Ramos (cell line): Measurements from ENCODE around the gene STK17B.

Experiments
- in situ Hi-C: fragments of 300-500 bp; cut with MboI; formaldehyde crosslinking; loops from one replicate; pipeline ENCODE4 v1.14.3; 2022; ENCODE audit warnings: low sequenced_read_pairs; ENCODE audit not compliant: unreplicated experiment

STK17B gene

GRCh38 chr2:196171248-196171871 is at the start of gene STK17B:
STK17B (minus strand) TSS chr2:196171578; CDS start chr2:196163383, 8,195 bp downstream.
- in situ Hi-C loops, result loop anchor here (5.0 kb wide), 1 partner anchor 101 kb away; no protein-coding TSS in a partner anchor

DNA sequence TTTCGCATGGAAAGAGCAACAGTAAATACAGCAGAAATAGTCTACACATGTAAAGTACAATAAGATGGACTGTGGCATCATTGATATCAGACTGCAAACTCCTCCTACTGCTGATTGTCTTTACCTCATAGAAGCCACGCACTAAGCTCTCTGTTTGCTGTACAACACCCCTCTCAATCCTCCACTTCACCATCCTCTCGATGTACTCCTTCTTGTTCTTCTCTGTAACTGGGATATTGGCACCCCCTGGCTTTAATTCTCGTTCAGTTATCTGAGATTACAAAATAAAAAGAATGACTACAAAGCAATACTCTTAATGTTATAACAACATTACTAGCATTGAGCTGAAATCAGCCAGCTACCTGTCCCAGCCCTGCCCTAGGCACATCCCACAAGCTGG is 49.3 kb upstream of the STK17B start:
- in situ Hi-C loops, result no loop called here

DNA sequence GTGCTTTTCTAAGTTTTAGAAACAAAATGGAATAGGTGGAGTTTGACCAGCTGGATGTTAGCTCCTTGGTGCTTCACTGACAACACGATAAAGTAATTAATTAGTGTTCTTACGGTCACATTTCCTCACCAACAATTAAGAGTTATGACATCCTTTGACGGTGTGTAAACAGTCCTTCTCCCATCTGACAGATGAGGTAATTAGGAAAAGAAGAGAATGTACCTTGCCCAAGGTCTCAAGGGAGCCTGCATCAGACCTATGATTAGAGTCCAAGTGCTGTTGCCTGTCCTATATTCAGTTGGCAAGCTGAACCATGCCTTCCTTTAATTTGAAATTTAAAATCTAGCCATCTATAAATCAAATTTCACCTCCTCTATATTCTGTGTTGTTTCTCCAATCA is 48.3 kb upstream of the STK17B start:
- in situ Hi-C loops, result no loop called here

DNA sequence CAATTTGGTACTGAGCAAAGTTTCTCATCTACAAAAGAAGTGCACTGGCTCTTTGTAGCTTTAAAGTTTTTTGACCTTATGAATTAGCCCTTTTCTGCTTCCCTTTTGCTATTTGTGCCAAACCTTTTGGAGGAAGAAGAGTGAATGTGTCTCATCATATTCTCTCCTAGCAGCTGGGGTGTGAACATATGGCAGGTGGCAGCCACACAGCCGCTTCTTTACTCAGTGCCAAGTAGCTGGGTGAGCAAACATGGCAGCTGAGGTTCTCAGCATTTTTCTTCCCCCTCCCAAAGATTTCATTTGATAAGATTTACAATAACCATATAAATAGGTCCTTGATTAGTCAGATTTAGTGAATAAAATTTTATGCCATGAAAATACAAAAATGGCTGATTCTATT is 46.7 kb upstream of the STK17B start:
- in situ Hi-C loops, result no loop called here

DNA sequence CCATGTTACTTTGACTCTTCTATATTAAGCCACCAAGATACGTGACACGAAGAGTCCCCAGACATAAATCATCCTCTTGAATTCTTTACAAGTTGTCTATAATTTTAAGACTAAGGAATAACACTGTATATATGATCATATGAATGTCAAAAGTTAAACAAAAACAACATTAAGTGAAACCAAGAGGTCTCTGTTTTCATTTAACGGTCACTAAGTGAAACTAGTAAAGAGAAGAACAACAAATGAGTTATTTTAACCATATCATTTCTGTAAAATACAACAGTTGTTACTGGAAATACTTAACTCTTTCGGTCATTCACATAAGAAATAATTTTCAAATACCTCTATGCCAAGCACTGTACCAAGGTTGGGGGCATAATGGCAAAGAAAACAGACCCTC is 45.7 kb upstream of the STK17B start:
- in situ Hi-C loops, result no loop called here

GRCh38 chr2:196215376-196215775 is 44.0 kb upstream of the STK17B start:
- in situ Hi-C loops, result no loop called here

GRCh38 chr2:196214156-196214555 is 42.8 kb upstream of the STK17B start:
- in situ Hi-C loops, result no loop called here

DNA sequence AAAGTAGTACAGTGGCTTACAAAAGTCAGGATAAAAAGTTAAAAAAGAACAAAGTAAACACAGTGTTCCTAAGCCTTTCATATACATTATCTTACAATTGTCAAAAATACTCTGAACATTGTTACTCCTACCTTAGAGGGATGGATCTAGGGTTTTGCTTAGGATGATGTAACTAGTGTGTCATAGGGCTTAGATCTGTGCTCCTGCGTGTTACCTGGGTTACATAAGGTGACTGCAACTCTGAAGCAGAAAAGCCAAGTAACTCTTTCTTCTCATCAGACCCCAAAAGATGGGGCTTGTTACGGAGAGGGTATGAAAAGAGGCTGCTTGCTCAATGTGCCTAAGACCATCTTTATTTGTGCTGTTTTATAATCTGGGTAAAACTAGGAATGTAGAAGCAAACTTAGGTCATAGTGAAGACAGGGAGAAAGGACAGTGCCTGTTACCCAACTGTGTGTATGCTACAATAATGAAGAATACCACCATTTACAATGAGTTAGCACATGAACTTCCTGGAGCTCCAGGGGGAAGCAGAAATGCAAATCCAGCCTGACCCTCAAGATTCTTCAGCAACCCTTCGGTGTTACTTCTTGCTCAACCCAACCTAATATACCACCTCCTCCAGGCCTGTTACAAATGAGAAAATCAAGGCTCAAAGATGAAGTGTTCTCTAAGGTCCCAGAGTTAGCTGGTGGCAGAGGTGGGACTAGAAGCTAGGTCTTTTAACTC is 42.0 kb upstream of the STK17B start:
- in situ Hi-C loops, result no loop called here

GRCh38 chr2:196208915-196209314 is 37.5 kb upstream of the STK17B start:
- in situ Hi-C loops, result no loop called here

- in situ Hi-C loops, result no loop called here
Observed at GRCh38 chr2:196206804-196207203, 35.4 kb upstream of the STK17B start.

GRCh38 chr2:196205881-196206435 is 34.6 kb upstream of the STK17B start:
- in situ Hi-C loops, result no loop called here

DNA sequence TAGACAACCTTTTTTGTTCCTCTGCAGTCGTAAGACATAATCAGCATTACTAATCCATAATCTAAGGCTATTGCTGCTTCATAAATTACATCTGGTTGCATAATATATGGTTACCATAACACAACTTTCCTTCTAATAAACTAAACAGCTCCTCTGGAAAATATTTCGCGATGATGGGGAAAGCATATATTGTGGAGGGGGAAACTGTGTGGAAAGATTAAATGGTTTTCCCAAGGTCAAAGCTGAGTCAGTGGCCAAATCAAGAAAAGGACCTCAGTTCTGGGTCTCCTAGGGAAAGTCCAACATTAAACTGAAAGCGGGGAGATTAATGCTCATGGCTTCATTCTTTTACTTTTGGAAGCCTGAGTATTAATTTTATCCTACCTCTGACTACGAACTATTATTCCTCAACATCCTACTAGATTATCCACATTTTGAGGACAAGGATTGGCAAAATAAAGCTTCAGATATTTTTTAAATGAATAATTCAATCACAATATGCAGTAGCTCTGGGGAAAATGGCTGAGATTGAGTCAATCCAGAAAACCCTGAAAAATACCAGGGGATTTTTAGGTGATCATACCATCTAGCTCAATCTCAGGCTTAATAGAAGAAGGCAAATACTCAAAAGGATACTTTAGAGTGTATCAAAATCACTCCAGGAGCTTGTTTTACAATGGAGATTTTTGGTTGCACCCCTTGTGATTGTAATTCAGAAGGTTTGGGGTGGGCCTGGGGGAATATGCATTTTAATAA is 33.8 kb upstream of the STK17B start:
- in situ Hi-C loops, result no loop called here

DNA sequence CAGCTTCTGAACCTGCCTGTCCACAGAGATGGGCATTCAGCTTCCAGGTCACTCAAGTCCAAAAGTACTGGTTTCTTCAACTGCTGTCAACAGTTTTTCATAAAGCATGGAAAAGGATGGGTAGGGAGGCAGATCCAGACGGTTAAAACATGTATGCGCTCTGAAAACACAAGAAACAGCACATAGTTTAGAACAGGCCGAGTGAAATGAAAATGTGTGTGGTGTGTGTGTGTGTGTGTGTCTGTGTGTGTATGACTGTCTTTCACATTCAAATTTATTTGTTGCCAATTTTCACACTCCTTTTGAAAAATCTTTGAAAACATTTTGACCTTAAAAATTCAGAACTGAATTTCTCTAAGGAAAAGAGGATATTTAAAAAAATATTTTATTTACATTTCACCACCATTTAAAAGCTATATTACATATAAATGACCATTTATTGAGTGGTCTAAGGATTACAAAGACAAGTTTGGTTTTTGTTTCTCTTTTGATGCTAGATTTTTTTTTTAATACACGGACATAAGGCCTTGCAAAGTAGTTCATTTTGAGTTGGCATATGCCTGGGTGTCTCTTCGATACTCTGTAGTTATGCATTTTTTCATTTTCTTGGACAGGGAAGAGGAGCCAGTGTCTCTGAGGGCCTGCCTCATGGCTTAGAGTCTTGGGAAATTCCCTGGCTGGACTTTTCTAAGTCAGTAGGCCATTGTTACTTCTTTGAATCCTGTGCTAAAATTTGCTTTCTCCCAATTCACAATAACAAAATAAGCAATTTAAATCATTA is 30.0 kb upstream of the STK17B start:
- in situ Hi-C loops, result no loop called here

- in situ Hi-C loops, result no loop called here
Observed at GRCh38 chr2:196200557-196200956, 29.2 kb upstream of the STK17B start.

- in situ Hi-C loops, result loop anchor here (25.0 kb wide), 2 partner anchors 942 to 1317 kb away; partner anchors contain the start of genes HSPE1 and MOB4
Observed at GRCh38 chr2:196195758-196196157, 24.4 kb upstream of the STK17B start.

- in situ Hi-C loops, result loop anchor here (25.0 kb wide), 2 partner anchors 942 to 1317 kb away; partner anchors contain the start of genes HSPE1 and MOB4
Observed at GRCh38 chr2:196195302-196195701, 23.9 kb upstream of the STK17B start.

GRCh38 chr2:196191541-196191940 is 20.2 kb upstream of the STK17B start:
- in situ Hi-C loops, result loop anchor here (25.0 kb wide), 2 partner anchors 946 to 1321 kb away; partner anchors contain the start of genes HSPE1 and MOB4

- in situ Hi-C loops, result loop anchor here (25.0 kb wide), 2 partner anchors 949 to 1324 kb away; partner anchors contain the start of genes HSPE1 and MOB4
Observed at GRCh38 chr2:196187898-196188458, 16.6 kb upstream of the STK17B start.

- in situ Hi-C loops, result loop anchor here (25.0 kb wide), 2 partner anchors 950 to 1325 kb away; partner anchors contain the start of genes HSPE1 and MOB4
Observed at GRCh38 chr2:196187175-196187700, 15.9 kb upstream of the STK17B start.
